ENCODE measurements around the gene RUNX1.

Gene RUNX1

GRCh38 chr21:35035116-35035515 lies 14.0 kb downstream of the RUNX1 start:
- DNase-seq = no peak

GRCh38 chr21:35034203-35034926 lies 14.7 kb downstream of the RUNX1 start:
- DNase-seq = no peak

- DNase-seq = no peak
Observed at GRCh38 chr21:35032474-35033263, 16.4 kb downstream of the RUNX1 start.

- DNase-seq = no peak
Observed at GRCh38 chr21:35028451-35028978, 20.6 kb downstream of the RUNX1 start.

- DNase-seq = no peak
Observed at GRCh38 chr21:35027563-35028450, 21.3 kb downstream of the RUNX1 start.

GRCh38 chr21:35026617-35027562 lies 22.2 kb downstream of the RUNX1 start:
- DNase-seq = peak; percentile 96

- DNase-seq = no peak
Observed at GRCh38 chr21:35026153-35026500, 23.0 kb downstream of the RUNX1 start.

- peak; percentile 21 for DNase-seq
Observed at GRCh38 chr21:35025206-35026152, 23.6 kb downstream of the RUNX1 start.

- no peak for DNase-seq
Observed at GRCh38 chr21:35024513-35024912, 24.6 kb downstream of the RUNX1 start.

GRCh38 chr21:35024071-35024420 lies 25.1 kb downstream of the RUNX1 start:
- DNase-seq = no peak

GRCh38 chr21:35023396-35024070 lies 25.6 kb downstream of the RUNX1 start:
- no peak for DNase-seq

GRCh38 chr21:35021546-35021945 lies 27.6 kb downstream of the RUNX1 start:
- no peak for DNase-seq

- no peak for DNase-seq
Observed at GRCh38 chr21:35020902-35021301, 28.2 kb downstream of the RUNX1 start.

GRCh38 chr21:35020436-35020835 lies 28.7 kb downstream of the RUNX1 start:
- DNase-seq = no peak

- DNase-seq = no peak
Observed at GRCh38 chr21:35019631-35020032, 29.5 kb downstream of the RUNX1 start.

GRCh38 chr21:35017256-35017655 lies 31.8 kb downstream of the RUNX1 start:
- DNase-seq = no peak

- no peak for DNase-seq
Observed at GRCh38 chr21:35016517-35017188, 32.4 kb downstream of the RUNX1 start.

GRCh38 chr21:35016071-35016470 lies 33.0 kb downstream of the RUNX1 start:
- DNase-seq = no peak

- DNase-seq = no peak
Observed at GRCh38 chr21:35015435-35016024, 33.6 kb downstream of the RUNX1 start.

All from SIG-M5 (cell line).